Fibroblast of pulmonary artery (primary cell): ENCODE measurements around the gene LDLRAD4.

ENCODE experiments used
- DNase-seq: peaks from one replicate; pipeline ENCODE4 v3.0.0-alpha.2; 2010; ENCODE audit warnings: low read depth
- H3K4me3 ChIP-seq: replicated peaks from 2 replicates; pipeline ENCODE4 v1.5.1; 2011; ENCODE audit warnings: low read depth, mild to moderate bottlenecking, control low read depth, low read length, moderate library complexity
- CTCF ChIP-seq: IDR thresholded peaks from 2 replicates; pipeline ENCODE4 v1.5.1; 2011; ENCODE audit warnings: mild to moderate bottlenecking, control low read depth, low read length, inconsistent platforms; ENCODE audit errors: missing control alignments

The LDLRAD4 gene

GRCh38 chr18:13423352-13423751, 204.8 kb downstream of the LDLRAD4 start:
- no peak overlapping the region for H3K4me3 ChIP-seq
- DNase-seq: no peak
- TF ChIP-seq CTCF: no peak

- DNase-seq: no peak
- H3K4me3 ChIP-seq: no peak overlapping the region
- no peak for TF ChIP-seq CTCF
Measured at GRCh38 chr18:13424363-13424762, 205.8 kb downstream of the LDLRAD4 start.

- TF ChIP-seq CTCF: no peak
- DNase-seq: no peak
- no peak overlapping the region for H3K4me3 ChIP-seq
Measured at GRCh38 chr18:13425357-13426091, 207.0 kb downstream of the LDLRAD4 start.

- DNase-seq: no peak
- H3K4me3 ChIP-seq: no peak overlapping the region
- no peak for TF ChIP-seq CTCF
Measured at GRCh38 chr18:13427354-13427753, 208.8 kb downstream of the LDLRAD4 start.

- TF ChIP-seq CTCF: no peak
Measured at GRCh38 chr18:13428319-13428718, 209.8 kb downstream of the LDLRAD4 start.

GRCh38 chr18:13429016-13429415, 210.5 kb downstream of the LDLRAD4 start:
- no peak overlapping the region for H3K4me3 ChIP-seq
- no peak for DNase-seq
- no peak for TF ChIP-seq CTCF

More at GRCh38 chr18:13428319-13428718, 209.8 kb downstream of the LDLRAD4 start:
- no peak overlapping the region for H3K4me3 ChIP-seq
- no peak for DNase-seq
